Right cardiac atrium (tissue), 5 donors: ENCODE results near the gene PSMA2. TPM values are rescaled to one million over a fixed set of nuclear protein-coding genes. Genes with fewer than 3 reads are reported as not detected.

ENCODE experiments used
- ATAC-seq, 2 donors: fragments of 200-7000 bp; cut with Tn5 transposase; one replicate each; pipeline versions ENCODE4 v1.8.0 to v1.9.1; 2020; ENCODE audit warnings: moderate library complexity in 2 of 2, mild to moderate bottlenecking in 1 of 2
- DNase-seq, 3 donors: peaks; one replicate each; pipeline ENCODE4 v3.0.0-alpha.2; 2020
- H3K27ac ChIP-seq: one replicate; pipeline ENCODE4 v1.5.1; 2013; ENCODE audit warnings: mild to moderate bottlenecking, low read length, control low read depth, moderate library complexity
- H3K27me3 ChIP-seq: one replicate; pipeline ENCODE4 v1.6.1; 2013; ENCODE audit not compliant: control insufficient read depth, insufficient read depth
- H3K4me1 ChIP-seq: one replicate; pipeline ENCODE4 v1.6.1; 2013; ENCODE audit warnings: low read length; ENCODE audit not compliant: control insufficient read depth, insufficient read depth
- H3K4me3 ChIP-seq: one replicate; pipeline ENCODE4 v1.5.1; 2013; ENCODE audit warnings: low read length, control low read depth
- H3K9me3 ChIP-seq: one replicate; pipeline ENCODE4 v1.6.1; 2013; ENCODE audit warnings: low read length; ENCODE audit not compliant: control insufficient read depth
- WGBS: extraction: QIAGEN DNeasy Blood & Tissue Kit; methylation state at CpG from one replicate; pipeline ENCODE4 v1.1.7; 2013; 5-methylcytosine and 5-hydroxymethylcytosine counted together
- intact Hi-C, 4 donors: fragments of 100-400 bp; cut with DNase I; formaldehyde crosslinking; loops; one replicate each; pipeline versions ENCODE4 v1.11.0 to v1.14.0; 2022 to 2023
- long read RNA-seq, 4 donors: library from polyadenylated mRNA; unstranded; transcript quantifications; one replicate each; pipeline ENCODE4 v2.0.0, GENCODE V29; 2020 to 2021
- polyA plus RNA-seq: library from polyadenylated mRNA; stranded (reverse); fragments of 200-250 nt; gene quantifications from one replicate; pipeline ENCODE4 v1.2.3, GENCODE V29; 2013
- total RNA-seq, 4 donors: library from RNA; stranded (reverse); fragmentation: NEBNext Ultra II Directional; extraction: Animal tissue kit (Norgen Biotek cat#: 25700); gene quantifications; one replicate each; pipeline ENCODE4 v1.2.1, GENCODE V29; 2021
- donor health status: healthy with polysubstance abuse.
- donor health status: DM: no; HTN: yes; CAD: no.
- donor health status: DM: no; HTN: no; CAD: no.
- donor health status: DM: no; HTN: yes; CAD: no; lungs with severe emphysema.
- donor health status: DM: yes; HTN: yes; CAD: no.

PSMA2 gene
- total RNA-seq, result 10 to 100 TPM; 64.4 to 86.2 (median 75.8) TPM
- polyA plus RNA-seq, result 119 TPM
- long read RNA-seq, donor 1, transcript PSMA2-201 (8 exons, 1,487 nt), result major isoform, 208 of 210 reads
- long read RNA-seq, donor 1, partial matches to known transcripts, result 0 of 210 reads
- long read RNA-seq, donor 1, other reads (novel, unspliced or antisense), result 1 of 210 reads
- long read RNA-seq, donor 2, transcript PSMA2-201 (8 exons, 1,487 nt), result major isoform, 116 of 116 reads
- long read RNA-seq, donor 2, partial matches to known transcripts, result 0 of 116 reads
- long read RNA-seq, donor 2, other reads (novel, unspliced or antisense), result 0 of 116 reads
- long read RNA-seq, donor 3, transcript PSMA2-201 (8 exons, 1,487 nt), result major isoform, 258 of 261 reads
- long read RNA-seq, donor 3, partial matches to known transcripts, result 2 of 261 reads
- long read RNA-seq, donor 3, other reads (novel, unspliced or antisense), result 1 of 261 reads
- long read RNA-seq, donor 4, transcript PSMA2-201 (8 exons, 1,487 nt), result major isoform, 75 of 79 reads
- long read RNA-seq, donor 4, partial matches to known transcripts, result 3 of 79 reads
- long read RNA-seq, donor 4, other reads (novel, unspliced or antisense), result 0 of 79 reads

DNA sequence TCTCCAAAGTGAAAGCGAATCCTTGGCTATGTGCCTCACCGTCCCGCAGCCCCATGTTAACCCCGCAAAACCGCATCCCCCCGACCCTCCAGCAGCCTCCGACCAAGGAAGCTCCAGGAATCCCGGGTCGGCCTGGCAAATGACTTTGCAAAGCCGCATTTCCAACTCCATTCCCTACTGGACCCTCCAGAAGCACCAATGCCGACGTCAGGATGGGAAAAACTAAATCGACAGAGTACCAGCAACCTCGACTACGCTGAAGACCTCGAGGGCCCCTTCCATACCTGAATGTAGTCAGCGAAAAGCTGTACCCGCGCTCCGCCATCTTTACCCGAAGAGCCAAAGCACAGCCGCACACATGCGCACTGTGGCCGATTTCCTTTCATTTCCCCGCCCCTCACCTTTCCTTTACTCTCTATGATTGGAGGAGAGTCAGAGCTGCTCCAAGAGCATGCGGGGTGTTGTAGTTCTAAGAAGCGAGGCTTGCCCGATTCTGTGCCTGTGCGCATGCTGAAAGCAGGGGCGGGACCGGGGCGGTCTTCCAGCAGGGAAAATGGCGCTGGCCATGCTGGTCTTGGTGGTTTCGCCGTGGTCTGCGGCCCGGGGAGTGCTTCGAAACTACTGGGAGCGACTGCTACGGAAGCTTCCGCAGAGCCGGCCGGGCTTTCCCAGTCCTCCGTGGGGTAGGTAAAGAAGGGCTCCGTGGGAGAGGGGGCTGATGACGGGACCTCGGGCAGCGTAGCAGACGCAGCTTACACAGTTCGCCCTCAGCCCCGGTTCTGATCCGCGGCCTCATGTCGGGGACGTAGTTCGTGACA lies at the start of gene PSMA2, which contains the start of gene MRPL32:
Gene PSMA2 (minus strand): TSS at position 341 of the 818 bp plus-strand sequence. CDS start 16 bp downstream, at position 325.
Gene MRPL32 (plus strand): TSS at position 543 of the 818 bp plus-strand sequence. CDS start 11 bp downstream, at position 554.
- Histone ChIP-seq H3K9me3 (no peaks in the 10 kb centered on the region), H3K4me1 (peaks cover 4% of the 10 kb centered on the region), H3K4me3 (peak within 1 kb of the TSS; percentile 93), H3K27ac (peak within 1 kb of the TSS; percentile 89), H3K27me3 (no peaks in the 10 kb centered on the region)
- DNase-seq (peak; percentile 96 to 98 (median 96)), ATAC-seq (peak; percentile 100)
- 0% methylated on average over 56 of the region's 56 CpGs for WGBS
- intact Hi-C loops, result no loop called here

DNA sequence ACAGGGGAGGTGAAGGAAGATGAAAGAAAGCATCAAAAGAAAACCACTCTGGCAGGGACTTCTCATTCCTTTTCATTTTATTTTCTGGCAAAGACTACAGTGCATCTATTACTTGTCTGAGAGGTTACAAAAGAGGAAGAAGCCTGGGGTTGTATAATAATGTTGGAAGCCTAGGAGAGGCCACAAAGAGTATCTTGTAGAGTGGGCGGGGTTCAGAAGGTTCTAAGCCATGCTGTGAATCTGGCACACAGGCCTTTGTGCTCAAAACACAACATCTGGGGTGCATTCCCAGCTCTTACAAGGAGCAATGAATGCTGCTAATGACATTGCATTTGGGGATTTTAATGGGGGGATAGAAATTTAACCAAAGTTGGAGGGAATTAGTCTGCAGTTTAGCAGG lies 49.6 kb upstream of the PSMA2 start:
- intact Hi-C loops, result no loop called here
- DNase-seq (no peak), ATAC-seq (no peak)
- no peak overlapping the region for H3K27ac ChIP-seq
- no peak overlapping the region for H3K4me3 ChIP-seq
- no peaks in the 10 kb centered on the region for H3K9me3 ChIP-seq
- WGBS, result 84% methylated on average over 1 of the region's 1 CpG
- no peaks in the 10 kb centered on the region for H3K4me1 ChIP-seq
- no peaks in the 10 kb centered on the region for H3K27me3 ChIP-seq

DNA sequence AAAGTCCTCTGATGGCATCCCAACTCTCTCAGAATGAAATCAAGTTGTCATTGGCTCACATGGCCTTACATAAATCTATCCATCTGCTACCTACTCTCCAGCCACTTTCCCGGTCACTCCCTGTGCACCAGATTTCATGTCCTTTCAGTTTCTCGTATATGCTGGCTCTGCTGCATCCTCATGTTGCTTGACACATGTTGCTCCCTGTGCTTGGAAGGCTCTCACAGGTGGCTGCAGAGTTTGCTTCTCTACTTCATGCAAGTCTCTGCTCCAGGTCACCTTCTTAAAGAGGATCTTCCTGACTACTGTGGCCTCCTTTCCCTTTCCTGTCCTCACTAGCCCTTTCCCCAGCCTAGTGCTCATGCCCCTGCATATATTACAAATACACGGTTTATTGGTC lies 48.5 kb upstream of the PSMA2 start:
- Histone ChIP-seq H3K4me3 (no peak overlapping the region), H3K9me3 (no peaks in the 10 kb centered on the region), H3K27me3 (no peaks in the 10 kb centered on the region), H3K4me1 (no peaks in the 10 kb centered on the region), H3K27ac (no peak overlapping the region)
- 81% methylated on average over 3 of the region's 3 CpGs for WGBS
- intact Hi-C loops, result no loop called here
- no peak for ATAC-seq
- no peak for DNase-seq

DNA sequence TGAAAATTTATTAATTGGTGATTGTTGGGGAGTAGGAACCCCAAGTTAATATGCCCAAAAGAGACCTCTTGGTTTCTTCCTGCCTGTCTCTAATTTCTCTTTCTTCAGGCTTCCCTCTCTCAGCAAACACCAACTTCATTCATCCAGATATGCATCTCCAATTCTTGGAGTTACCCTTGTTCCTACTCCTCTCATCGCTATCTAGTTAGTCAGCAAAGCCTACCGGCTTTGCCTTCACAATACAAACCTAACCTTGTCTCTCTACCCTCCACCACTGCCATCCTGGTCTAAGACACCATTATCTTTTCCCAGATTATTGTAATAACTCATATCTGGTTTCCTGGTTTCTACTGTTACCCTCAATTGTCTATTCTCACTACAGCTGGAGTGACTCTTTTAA lies 48.1 kb upstream of the PSMA2 start:
- 62% methylated on average over 2 of the region's 2 CpGs for WGBS
- H3K9me3 ChIP-seq, result no peaks in the 10 kb centered on the region

DNA sequence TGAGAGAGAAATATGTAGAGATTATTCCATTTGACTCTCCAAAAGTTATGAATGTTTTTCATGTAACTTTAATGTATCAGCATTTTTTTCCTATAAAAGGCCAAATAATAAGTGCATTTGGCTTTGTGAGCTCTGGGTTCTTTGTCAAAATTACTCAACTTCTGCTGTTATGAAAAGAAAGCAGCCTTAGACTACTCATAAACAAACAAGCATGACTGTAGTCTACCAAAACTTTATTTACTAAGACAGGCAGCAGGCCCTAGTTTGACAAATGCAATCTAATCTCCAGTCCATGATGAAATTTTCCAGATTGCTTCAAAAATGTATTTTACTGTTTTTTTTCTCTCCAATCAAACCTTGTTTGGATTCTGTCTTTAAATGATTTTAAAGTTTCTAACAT lies 46.5 kb upstream of the PSMA2 start:
- DNase-seq (no peak), ATAC-seq (no peak)
- Histone ChIP-seq H3K4me3 (no peak overlapping the region), H3K4me1 (no peaks in the 10 kb centered on the region), H3K27me3 (no peaks in the 10 kb centered on the region), H3K27ac (no peak overlapping the region), H3K9me3 (no peaks in the 10 kb centered on the region)
- intact Hi-C loops, result no loop called here

More for the DNA sequence above, 48.1 kb upstream of the PSMA2 start:
- no peak overlapping the region for H3K27ac ChIP-seq
- H3K4me3 ChIP-seq, result no peak overlapping the region
- no peaks in the 10 kb centered on the region for H3K27me3 ChIP-seq
- ATAC-seq (no peak), DNase-seq (no peak)
- H3K4me1 ChIP-seq, result no peaks in the 10 kb centered on the region
- intact Hi-C loops, result no loop called here

DNA sequence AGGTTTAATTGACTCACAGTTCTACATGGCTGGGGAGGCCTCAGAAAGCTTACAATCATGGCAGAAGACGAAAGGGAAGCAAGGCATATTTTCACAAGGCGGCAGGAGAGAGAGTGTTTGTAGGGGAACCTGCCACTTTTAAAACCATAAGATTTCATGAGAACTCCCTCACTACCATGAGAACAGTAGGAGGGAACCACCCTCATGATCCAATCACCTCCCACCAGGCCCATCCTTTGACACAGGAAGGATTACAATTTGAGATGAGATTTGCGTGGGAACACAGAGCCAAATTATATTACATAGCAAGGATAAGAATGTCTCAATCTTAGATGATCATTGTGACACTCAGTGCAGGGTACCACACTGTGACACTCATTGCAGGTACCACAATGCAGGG lies 44.4 kb upstream of the PSMA2 start:
- H3K4me3 ChIP-seq, result no peak overlapping the region
- H3K9me3 ChIP-seq, result no peaks in the 10 kb centered on the region
- no peak overlapping the region for H3K27ac ChIP-seq
- 89% methylated on average over 3 of the region's 3 CpGs for WGBS
- H3K4me1 ChIP-seq, result no peaks in the 10 kb centered on the region
- DNase-seq (no peak), ATAC-seq (no peak)
- no peaks in the 10 kb centered on the region for H3K27me3 ChIP-seq
- intact Hi-C loops, result no loop called here

DNA sequence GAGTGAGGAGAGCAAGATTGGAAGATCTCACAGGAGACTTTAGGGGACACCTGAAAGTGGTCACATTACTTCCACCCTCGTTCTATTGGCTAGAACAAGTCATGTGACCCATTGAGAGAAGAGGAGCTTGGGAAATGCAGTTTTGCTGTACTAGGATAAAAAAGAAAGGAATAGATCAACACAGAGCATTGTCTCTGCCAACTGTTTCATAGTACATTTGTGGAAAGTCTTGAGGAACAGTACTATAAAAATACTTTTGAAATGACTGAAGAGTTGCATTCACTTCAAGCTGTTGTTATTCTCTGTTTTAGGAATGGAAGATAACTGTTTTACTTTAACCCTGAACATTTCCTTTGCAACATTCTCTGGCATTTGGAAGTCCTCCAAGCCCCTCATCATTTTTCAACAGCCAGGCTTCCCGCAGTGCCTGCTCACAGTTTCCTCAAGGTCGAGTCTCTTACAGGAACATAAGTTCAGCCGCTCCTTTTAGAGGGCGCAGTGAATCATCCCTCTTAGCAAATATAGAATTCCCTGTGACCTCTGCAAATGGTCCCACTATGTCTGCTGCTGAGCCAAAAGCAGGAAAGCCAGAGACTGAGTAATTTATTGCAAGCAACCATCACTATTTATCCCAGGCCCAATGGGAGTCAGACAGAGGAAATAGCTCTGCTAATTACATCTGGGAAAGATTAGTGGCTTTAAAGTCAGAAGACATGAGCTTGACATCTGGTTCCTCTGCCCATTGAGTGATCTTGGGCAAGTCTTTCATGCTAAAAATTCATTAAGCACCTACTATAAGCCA lies 40.9 kb upstream of the PSMA2 start:
- Histone ChIP-seq H3K27me3 (no peaks in the 10 kb centered on the region), H3K9me3 (no peaks in the 10 kb centered on the region), H3K4me3 (no peak overlapping the region), H3K27ac (no peak overlapping the region), H3K4me1 (no peaks in the 10 kb centered on the region)
- peak in 2 of 3 donors; percentile 48 to 55 for DNase-seq
- ATAC-seq, result peak; percentile 91 to 98
- 26% methylated on average over 5 of the region's 5 CpGs for WGBS
- intact Hi-C loops, result no loop called here

DNA sequence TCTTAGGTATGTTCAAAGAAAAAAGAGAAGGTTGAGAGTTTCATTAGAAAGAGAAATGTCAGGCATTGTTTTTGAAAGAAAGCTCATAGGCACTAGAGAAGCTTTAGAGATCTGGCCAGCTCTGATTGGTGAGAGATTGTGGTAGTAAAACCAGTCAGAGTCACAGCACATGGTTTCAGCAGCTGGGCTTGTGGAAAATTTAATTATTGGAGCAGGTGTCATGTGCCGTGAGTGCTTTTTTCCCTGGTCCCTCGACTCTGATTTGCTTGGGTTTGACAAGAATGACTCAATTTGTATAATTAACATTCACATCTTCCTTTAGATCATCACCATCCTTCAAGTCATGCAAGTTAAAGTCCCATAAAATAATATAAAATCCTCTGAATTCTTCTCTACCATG lies 35.4 kb upstream of the PSMA2 start:
- no peak overlapping the region for H3K27ac ChIP-seq
- ATAC-seq (no peak), DNase-seq (no peak)
- H3K9me3 ChIP-seq, result no peaks in the 10 kb centered on the region
- H3K4me1 ChIP-seq, result no peaks in the 10 kb centered on the region
- intact Hi-C loops, result no loop called here
- H3K4me3 ChIP-seq, result no peak overlapping the region
- H3K27me3 ChIP-seq, result no peaks in the 10 kb centered on the region
- 83% methylated on average over 2 of the region's 2 CpGs for WGBS

DNA sequence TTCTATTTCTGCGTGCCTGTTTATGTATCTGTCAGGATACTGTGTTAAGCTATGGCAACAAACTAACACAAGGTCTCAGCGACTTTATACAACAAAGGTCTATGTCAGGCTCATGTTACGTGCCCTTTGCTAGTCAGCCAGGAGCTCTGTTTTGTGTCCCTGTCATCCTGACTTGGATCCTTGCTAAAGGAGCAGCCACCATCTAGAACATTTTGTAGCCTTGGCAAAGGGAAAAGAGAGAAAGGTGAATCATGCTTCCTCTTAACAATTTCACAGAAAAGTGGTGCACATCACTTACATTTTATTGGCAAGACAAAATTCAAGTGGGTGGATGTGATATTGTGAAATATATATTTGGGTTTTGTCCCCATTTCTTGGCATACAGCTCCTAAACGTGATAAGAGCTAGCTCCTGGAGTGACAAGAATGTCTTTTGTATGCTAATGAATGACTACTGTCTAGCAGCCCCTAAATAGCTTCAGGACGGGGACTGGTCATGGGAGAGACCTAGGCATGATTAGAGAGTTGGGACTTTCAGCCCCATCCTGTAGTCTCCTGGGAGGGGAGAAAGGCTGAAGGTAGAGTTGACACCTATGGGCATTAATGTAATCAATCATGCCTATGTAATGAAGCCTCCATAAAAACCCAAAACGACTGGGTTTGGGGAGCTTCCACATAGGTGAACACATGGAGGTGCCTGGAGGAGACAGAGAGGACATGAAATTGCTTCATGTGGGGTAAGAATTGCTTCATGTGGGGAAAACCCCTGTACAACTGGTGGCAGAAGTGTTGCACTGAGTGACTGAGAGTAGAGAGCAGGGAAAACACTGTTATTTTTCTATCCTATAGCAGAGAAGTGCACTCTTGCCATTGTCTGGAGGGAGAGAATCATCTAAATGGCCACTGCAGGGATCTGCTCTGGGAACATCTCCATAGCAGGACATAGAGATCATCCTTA lies 33.2 kb upstream of the PSMA2 start:
- Histone ChIP-seq H3K27me3 (no peaks in the 10 kb centered on the region), H3K27ac (no peak overlapping the region), H3K4me1 (no peaks in the 10 kb centered on the region), H3K9me3 (no peaks in the 10 kb centered on the region), H3K4me3 (no peak overlapping the region)
- no peak for DNase-seq
- ATAC-seq, result peak in 1 of 2 donors; percentile 89
- intact Hi-C loops, result no loop called here
- 41% methylated on average over 6 of the region's 6 CpGs for WGBS

DNA sequence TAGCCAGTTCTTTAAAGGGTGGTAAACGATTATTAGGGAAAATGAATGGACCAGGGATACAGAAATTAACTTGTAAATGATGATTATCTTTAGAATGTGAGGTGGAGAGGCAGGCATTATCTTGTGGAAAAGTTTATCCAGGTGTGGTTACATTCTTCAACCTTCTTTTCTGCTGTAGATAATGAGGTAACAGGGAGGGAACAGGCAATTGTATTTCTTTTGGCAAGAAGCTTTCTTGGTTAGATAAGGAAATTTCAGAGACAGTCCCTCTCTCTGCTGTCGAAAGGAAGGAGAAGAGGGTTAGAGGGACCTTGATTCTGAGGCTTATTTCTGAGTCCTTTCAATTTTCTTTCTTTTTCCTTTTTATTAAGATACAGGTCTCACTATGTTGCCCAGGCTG lies 32.3 kb upstream of the PSMA2 start:
- no peak for DNase-seq
- H3K4me3 ChIP-seq, result no peak overlapping the region
- ATAC-seq, result peak in 1 of 2 donors; percentile 67
- no peaks in the 10 kb centered on the region for H3K27me3 ChIP-seq
- 42% methylated on average over 2 of the region's 2 CpGs for WGBS
- no peaks in the 10 kb centered on the region for H3K4me1 ChIP-seq
- intact Hi-C loops, result no loop called here
- H3K27ac ChIP-seq, result no peak overlapping the region
- H3K9me3 ChIP-seq, result no peaks in the 10 kb centered on the region
